GM12801 (cell line): ENCODE results near the gene FAM234A.

Experiments used
- CTCF ChIP-seq: IDR thresholded peaks from one replicate; pipeline ENCODE4 v1.5.1; 2011; ENCODE audit warnings: control low read depth; ENCODE audit not compliant: insufficient read length; ENCODE audit errors: extremely low read depth

Gene FAM234A

GRCh38 chr16:255183-255582, 20.6 kb downstream of the FAM234A start:
- TF ChIP-seq CTCF = no peak

DNA sequence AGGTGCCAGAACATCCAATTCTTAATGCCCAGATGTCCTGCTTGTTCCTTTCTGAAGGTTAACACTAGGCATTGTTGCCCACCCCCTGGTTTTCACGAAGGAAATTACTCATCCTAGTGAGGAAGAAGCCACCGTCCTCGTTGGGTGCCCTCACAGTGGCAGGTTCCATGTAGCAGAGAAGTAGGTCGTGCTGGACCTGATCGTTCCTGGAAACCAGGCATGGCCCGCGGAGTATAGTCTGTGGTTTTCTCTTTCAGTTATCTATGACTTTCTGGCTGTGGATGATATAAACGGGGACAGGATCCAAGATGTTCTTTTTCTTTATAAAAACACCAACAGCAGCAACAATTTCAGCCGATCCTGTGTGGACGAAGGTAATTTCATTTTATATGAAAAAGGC, 24.6 kb downstream of the FAM234A start:
- TF ChIP-seq CTCF = no peak

GRCh38 chr16:259814-260253, 25.2 kb downstream of the FAM234A start:
- no peak for TF ChIP-seq CTCF

- no peak for TF ChIP-seq CTCF
Measured at GRCh38 chr16:260326-260725, 25.7 kb downstream of the FAM234A start.

DNA sequence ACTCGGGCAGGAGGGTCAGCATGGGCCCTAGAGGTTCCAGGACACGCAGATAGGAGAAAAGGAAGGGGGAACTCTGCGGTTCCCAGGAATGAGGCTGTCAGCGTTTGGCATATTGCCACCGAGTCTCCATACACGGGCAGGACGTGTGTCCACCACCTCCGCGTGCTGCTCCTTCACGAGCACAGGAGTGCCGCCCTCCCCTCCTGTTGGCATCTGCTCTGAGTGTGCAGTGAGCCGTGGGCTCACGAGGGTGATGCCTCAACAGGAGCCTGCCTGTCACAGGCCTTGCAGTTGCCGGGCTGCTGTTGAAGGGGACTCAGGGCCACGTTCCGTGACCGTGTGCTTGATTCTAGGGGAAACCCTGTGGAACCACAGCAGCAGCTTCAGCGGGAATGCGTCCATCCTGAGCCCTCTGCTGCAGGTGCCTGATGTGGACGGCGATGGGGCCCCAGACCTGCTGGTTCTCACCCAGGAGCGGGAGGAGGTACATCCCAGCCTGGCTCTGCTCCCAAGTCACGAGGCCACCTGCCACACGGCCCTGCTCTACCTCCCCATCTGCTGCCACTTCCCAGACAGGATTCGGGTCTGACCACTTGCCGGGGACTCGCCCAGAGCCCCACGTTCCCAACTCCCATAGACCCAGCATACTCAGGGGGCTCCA, 26.5 kb downstream of the FAM234A start:
- TF ChIP-seq CTCF = no peak

DNA sequence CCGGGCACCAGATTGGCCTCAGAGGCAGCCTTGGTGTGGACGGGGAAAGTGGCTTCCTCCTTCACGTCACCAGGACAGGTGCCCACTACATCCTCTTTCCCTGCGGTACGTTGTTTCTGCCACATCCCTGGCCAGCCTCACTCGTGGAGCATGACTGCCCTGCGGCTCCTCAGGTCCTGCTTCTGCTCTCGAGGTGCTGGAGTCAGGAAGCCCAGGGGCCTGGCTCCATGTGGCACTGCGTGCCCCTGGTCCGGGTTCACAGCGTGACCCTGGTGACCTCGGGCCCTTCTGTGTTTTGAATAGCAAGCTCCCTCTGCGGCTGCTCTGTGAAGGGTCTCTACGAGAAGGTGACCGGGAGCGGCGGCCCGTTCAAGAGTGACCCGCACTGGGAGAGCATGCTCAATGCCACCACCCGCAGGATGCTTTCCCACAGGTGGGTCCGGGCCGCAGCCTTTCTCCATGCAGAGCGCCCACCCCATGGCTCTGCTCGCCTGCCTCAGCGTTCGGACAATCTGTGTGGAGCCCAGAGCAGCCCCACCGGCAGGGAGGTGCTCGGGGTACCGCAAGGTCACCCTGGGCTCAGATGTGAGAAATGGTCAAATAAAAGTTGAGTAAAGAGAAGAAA, 27.6 kb downstream of the FAM234A start:
- no peak for TF ChIP-seq CTCF

GRCh38 chr16:263182-263774, 28.7 kb downstream of the FAM234A start:
- no peak for TF ChIP-seq CTCF
